GM19238 (cell line): Measurements from ENCODE around the gene SEC61B.

Source experiments
- DNase-seq: peaks from one replicate; pipeline ENCODE4 v3.0.0; 2011; ENCODE audit warnings: low spot score; ENCODE audit not compliant: insufficient read length

Gene SEC61B

GRCh38 chr9:99269416-99269815 is 47.3 kb downstream of the SEC61B start:
- DNase-seq = no peak

GRCh38 chr9:99270491-99270890 is 48.4 kb downstream of the SEC61B start:
- no peak for DNase-seq

GRCh38 chr9:99272836-99273235 is 50.8 kb downstream of the SEC61B start:
- no peak for DNase-seq

GRCh38 chr9:99274016-99274415 is 51.9 kb downstream of the SEC61B start:
- DNase-seq = no peak

GRCh38 chr9:99274495-99274894 is 52.4 kb downstream of the SEC61B start:
- DNase-seq = no peak
